NCI-H146 treated with DMSO at 0.1 percent for 48 hours (cell line): ENCODE data around the gene NPC1L1.
"Not testable (repeated sequence)": the region's sequence is repeated elsewhere in the genome, so short reads cannot be mapped to it uniquely, and the experiment has no call there.

ENCODE experiments used
- DNase-seq: peaks from one replicate; lab custom pipeline; 2025; ENCODE audit not compliant: unreplicated experiment; lab: John Stamatoyannopoulos, UW

Gene NPC1L1

GRCh38 chr7:44565795-44566559 lies 24.8 kb upstream of the NPC1L1 start:
- DNase-seq: no peak

- DNase-seq: peak; percentile 3
Measured at GRCh38 chr7:44565097-44565794, 24.1 kb upstream of the NPC1L1 start.

- no peak for DNase-seq
Measured at GRCh38 chr7:44564606-44565005, 23.5 kb upstream of the NPC1L1 start.

GRCh38 chr7:44563171-44563679 lies 22.1 kb upstream of the NPC1L1 start:
- DNase-seq: no peak

- not testable (repeated sequence) for DNase-seq
Measured at GRCh38 chr7:44562622-44562962, 21.5 kb upstream of the NPC1L1 start.

GRCh38 chr7:44561962-44562621 lies 21.0 kb upstream of the NPC1L1 start:
- no peak for DNase-seq

- DNase-seq: no peak
Measured at GRCh38 chr7:44561481-44561880, 20.4 kb upstream of the NPC1L1 start.

- DNase-seq: no peak
Measured at GRCh38 chr7:44559485-44559884, 18.4 kb upstream of the NPC1L1 start.

GRCh38 chr7:44557485-44557884 lies 16.4 kb upstream of the NPC1L1 start:
- DNase-seq: no peak

GRCh38 chr7:44555350-44555749 lies 14.2 kb upstream of the NPC1L1 start:
- no peak for DNase-seq

GRCh38 chr7:44552473-44553005 lies 11.4 kb upstream of the NPC1L1 start:
- not testable (repeated sequence) for DNase-seq

- DNase-seq: no peak
Measured at GRCh38 chr7:44549457-44549856, 8.3 kb upstream of the NPC1L1 start.

- no peak for DNase-seq
Measured at GRCh38 chr7:44548893-44549292, 7.8 kb upstream of the NPC1L1 start.

GRCh38 chr7:44547536-44548231 lies 6.6 kb upstream of the NPC1L1 start:
- DNase-seq: no peak

- no peak for DNase-seq
Measured at GRCh38 chr7:44541876-44542610, 913 bp upstream of the NPC1L1 start.

- DNase-seq: no peak
Measured at GRCh38 chr7:44540592-44541027, 520 bp downstream of the NPC1L1 start.

- DNase-seq: no peak
Measured at GRCh38 chr7:44539669-44540506, 1.2 kb downstream of the NPC1L1 start.

GRCh38 chr7:44538798-44539668 lies 2.1 kb downstream of the NPC1L1 start:
- no peak for DNase-seq
